ES-I3 (cell line): ENCODE results near the gene SECISBP2L.
"Not testable (repeated sequence)": the region's sequence is repeated elsewhere in the genome, so short reads cannot be mapped to it uniquely, and the experiment has no call there.

Experiments used
- H3K36me3 ChIP-seq: 2 replicates; pipeline ENCODE4 v1.6.1; 2013; ENCODE audit warnings: mild to moderate bottlenecking, low read length, control low read depth, moderate library complexity; ENCODE audit not compliant: insufficient read depth
- H3K4me1 ChIP-seq: 2 replicates; pipeline ENCODE4 v1.6.1; 2013; ENCODE audit warnings: mild to moderate bottlenecking, control low read depth, low read length; ENCODE audit not compliant: insufficient read depth
- H3K9ac ChIP-seq: 2 replicates; pipeline ENCODE4 v1.6.1; 2013; ENCODE audit warnings: low read depth, mild to moderate bottlenecking, low read length, moderate library complexity
- H3K9me3 ChIP-seq: 2 replicates; pipeline ENCODE4 v1.6.1; 2013; ENCODE audit warnings: mild to moderate bottlenecking, low read length, moderate library complexity; ENCODE audit not compliant: control insufficient read depth, insufficient read depth

SECISBP2L gene, protein sequence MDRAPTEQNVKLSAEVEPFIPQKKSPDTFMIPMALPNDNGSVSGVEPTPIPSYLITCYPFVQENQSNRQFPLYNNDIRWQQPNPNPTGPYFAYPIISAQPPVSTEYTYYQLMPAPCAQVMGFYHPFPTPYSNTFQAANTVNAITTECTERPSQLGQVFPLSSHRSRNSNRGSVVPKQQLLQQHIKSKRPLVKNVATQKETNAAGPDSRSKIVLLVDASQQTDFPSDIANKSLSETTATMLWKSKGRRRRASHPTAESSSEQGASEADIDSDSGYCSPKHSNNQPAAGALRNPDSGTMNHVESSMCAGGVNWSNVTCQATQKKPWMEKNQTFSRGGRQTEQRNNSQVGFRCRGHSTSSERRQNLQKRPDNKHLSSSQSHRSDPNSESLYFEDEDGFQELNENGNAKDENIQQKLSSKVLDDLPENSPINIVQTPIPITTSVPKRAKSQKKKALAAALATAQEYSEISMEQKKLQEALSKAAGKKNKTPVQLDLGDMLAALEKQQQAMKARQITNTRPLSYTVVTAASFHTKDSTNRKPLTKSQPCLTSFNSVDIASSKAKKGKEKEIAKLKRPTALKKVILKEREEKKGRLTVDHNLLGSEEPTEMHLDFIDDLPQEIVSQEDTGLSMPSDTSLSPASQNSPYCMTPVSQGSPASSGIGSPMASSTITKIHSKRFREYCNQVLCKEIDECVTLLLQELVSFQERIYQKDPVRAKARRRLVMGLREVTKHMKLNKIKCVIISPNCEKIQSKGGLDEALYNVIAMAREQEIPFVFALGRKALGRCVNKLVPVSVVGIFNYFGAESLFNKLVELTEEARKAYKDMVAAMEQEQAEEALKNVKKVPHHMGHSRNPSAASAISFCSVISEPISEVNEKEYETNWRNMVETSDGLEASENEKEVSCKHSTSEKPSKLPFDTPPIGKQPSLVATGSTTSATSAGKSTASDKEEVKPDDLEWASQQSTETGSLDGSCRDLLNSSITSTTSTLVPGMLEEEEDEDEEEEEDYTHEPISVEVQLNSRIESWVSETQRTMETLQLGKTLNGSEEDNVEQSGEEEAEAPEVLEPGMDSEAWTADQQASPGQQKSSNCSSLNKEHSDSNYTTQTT

DNA sequence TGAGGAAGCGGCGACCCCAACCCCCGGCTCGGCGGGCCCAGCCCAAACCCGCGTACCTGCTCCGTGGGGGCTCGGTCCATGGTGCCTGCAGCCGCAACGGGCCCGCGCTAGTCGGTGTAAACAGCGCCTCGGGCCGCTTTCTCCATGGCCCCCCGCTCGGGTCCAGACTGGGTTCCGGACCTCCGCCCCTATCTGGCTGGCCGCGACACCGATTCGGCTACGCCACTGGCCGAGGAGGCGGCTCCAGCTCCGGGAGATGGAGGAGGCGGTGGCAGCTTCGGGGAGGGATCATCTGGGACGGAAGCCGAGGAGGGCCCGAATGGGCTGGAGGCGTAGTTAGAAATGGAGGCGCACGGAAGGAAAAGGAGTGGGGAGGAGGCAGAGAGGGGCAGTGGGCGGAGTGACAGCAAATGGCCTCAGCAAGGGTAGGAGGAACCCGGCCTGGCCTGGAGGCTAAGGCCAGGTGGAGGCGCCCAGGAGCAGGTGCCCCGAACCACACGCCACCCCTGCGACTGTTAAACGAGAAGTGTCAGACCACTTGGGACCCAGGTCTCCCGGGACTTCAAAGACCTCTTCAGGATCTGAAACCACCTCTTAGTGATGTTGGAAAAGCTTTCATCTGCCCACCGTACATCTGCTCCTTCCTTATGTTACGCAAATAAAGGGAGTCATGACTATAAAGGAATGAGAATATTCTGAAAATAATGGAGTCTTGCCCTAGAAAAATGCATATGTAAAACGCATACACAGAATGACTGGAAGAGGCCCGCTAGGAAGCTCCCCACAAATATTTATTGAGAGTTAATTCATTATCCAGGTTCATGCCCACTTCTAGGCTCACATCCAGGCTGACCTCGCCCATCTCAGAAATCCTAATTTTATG is at the start of gene SECISBP2L:
Gene SECISBP2L, minus strand, starts transcription at position 227 of the 883 bp plus-strand sequence. Its CDS starts 147 bp downstream, at position 80.
- peaks cover 4% of the 10 kb centered on the region; the same call in 1 of the 2 replicates for H3K4me1 ChIP-seq
- H3K9me3 ChIP-seq: peaks cover 4% of the 10 kb centered on the region; the same call in 1 of the 2 replicates
- no peaks in the 10 kb centered on the region for H3K36me3 ChIP-seq
- H3K9ac ChIP-seq: peak within 1 kb of the TSS; percentile 94

- Histone ChIP-seq H3K4me1 (no peaks in the 10 kb centered on the region), H3K9ac (no peak overlapping the region), H3K36me3 (no peaks in the 10 kb centered on the region), H3K9me3 (no peaks in the 10 kb centered on the region)
Observed at GRCh38 chr15:49094923-49095322, 48.7 kb upstream of the SECISBP2L start.

GRCh38 chr15:49093252-49094105 is 47.2 kb upstream of the SECISBP2L start:
- H3K9ac ChIP-seq: no peak overlapping the region
- no peaks in the 10 kb centered on the region for H3K9me3 ChIP-seq
- H3K36me3 ChIP-seq: no peaks in the 10 kb centered on the region
- no peaks in the 10 kb centered on the region for H3K4me1 ChIP-seq

DNA sequence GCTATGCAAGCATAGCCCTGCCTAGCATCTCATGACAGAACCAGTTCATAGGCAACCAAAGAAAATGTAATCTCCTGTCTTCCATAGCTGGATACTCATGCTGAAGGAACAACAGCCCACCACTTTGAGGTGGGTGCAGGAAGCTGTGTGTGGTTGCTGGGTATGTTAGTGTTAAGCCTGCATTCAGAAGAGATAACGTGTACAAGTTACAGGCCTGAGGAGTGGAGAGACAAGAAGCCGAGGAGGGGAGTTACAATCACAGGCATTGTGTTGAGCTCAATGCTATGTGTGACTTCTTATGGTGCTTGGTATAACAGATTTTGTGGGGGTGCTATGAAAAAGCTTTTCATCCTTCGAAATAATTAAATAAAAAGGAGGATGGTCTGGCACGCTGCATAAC is 42.8 kb upstream of the SECISBP2L start:
- Histone ChIP-seq H3K9me3 (no peaks in the 10 kb centered on the region), H3K9ac (no peak overlapping the region), H3K4me1 (no peaks in the 10 kb centered on the region), H3K36me3 (no peaks in the 10 kb centered on the region)

DNA sequence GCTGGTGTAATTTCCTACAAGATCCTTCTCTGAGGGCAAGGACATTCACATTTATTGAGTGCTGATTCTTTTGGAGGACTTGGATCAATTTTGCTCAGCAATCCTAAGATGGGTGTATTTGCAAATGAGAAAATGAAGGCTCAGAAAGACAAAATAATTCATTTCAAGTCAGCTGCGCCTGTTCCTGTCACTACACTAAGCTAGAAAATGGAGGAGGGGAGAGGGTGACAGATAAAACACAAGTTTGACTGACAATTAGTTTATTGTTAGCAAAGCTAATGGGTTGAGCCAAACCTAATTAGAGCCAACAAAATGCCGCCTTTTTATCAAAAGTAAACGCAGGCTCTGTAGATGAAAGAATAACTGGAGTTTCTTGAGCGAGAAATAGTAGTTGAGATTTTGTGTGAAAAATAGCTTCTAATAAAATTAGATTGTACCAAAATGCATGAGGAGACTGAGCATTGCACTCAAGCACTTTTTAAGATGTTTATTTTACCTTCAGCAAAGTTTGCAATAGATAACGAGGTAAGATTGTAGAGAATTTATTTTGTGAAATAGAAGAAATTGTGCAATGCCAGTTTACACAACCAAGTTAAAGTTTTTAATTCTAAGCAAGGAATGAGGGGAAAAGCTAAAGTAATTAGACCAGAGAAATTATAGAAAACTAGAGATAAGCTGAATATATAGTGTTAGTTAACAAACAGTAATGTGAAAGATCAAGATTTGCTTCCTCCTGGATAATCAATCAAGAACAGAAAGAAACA is 39.6 kb upstream of the SECISBP2L start:
- Histone ChIP-seq H3K36me3 (no peaks in the 10 kb centered on the region), H3K9ac (no peak overlapping the region), H3K9me3 (no peaks in the 10 kb centered on the region), H3K4me1 (no peaks in the 10 kb centered on the region)

DNA sequence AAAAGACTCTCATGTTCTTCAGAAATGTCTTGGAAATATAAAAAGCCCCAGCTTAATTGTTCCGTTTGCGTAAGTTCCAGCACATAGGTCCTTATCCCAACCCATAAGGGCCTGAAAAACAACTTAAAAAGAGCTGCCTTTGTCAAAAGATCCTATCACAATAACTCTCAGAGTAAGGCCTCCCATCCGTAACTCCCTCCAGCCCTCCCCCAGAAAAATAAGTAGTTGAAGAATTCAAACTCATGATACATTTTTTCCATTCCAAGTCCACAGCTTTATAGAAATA is 38.0 kb upstream of the SECISBP2L start:
- no peaks in the 10 kb centered on the region for H3K9me3 ChIP-seq
- no peaks in the 10 kb centered on the region for H3K4me1 ChIP-seq
- no peaks in the 10 kb centered on the region for H3K36me3 ChIP-seq
- H3K9ac ChIP-seq: no peak overlapping the region

GRCh38 chr15:49083401-49084284 is 37.4 kb upstream of the SECISBP2L start:
- no peak overlapping the region for H3K9ac ChIP-seq
- H3K9me3 ChIP-seq: no peaks in the 10 kb centered on the region

DNA sequence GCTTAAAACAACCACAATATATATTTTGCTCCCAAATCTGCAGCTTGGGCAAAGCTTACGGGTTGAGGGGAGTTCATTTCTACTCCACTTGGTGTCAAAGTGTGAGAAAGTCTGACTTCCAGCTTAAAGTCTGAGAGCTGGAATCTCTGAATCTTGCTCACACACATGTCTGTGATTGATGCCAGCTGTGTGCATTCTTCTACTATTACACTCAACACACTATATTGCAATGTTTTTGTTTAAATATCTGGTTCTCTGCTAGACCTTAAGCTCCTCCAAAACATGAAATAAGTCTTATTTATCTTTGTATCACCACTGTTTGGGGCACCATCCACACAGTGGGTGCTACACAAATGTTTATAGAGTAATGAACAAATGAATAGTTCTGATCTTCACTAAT is 36.7 kb upstream of the SECISBP2L start:
- Histone ChIP-seq H3K36me3 (no peaks in the 10 kb centered on the region), H3K4me1 (no peaks in the 10 kb centered on the region), H3K9ac (no peak overlapping the region), H3K9me3 (no peaks in the 10 kb centered on the region)

More at GRCh38 chr15:49083401-49084284, 37.4 kb upstream of the SECISBP2L start:
- Histone ChIP-seq H3K4me1 (no peaks in the 10 kb centered on the region), H3K36me3 (no peaks in the 10 kb centered on the region)

DNA sequence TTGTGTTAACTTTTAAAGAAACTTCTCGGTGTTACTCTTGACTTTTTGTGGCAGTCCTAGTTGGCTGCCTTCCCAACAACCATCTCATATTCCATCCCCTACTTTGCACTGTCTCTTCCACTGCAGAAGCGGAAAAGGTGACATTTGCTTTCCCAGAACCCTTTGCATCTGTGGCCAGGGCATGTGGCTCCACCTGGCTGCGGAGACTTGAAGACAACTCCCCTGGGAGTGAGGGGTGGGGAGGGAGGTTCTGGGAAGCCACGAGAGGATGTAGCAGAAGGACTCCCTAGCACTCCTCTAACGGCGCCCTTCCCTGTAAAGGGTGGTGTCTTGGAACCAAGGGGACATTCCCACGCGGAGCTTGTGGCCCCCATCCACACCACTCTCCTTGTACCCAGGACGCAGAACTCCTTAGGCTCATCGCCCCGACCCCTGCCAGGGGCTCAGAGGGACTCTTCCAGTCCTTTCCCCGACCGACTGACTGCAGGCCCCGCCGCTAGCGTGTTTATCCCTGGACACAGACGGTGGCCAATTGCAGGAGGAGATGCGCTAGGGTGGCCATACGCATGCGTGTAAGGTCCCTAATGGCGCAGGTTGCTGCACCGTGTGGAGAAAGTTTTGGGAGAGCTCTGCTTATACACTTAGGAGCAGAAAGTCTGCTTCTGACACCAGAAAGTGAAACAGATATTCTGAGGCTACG is 33.2 kb upstream of the SECISBP2L start:
- Histone ChIP-seq H3K36me3 (no peaks in the 10 kb centered on the region), H3K4me1 (no peaks in the 10 kb centered on the region), H3K9ac (no peak overlapping the region), H3K9me3 (no peaks in the 10 kb centered on the region)

DNA sequence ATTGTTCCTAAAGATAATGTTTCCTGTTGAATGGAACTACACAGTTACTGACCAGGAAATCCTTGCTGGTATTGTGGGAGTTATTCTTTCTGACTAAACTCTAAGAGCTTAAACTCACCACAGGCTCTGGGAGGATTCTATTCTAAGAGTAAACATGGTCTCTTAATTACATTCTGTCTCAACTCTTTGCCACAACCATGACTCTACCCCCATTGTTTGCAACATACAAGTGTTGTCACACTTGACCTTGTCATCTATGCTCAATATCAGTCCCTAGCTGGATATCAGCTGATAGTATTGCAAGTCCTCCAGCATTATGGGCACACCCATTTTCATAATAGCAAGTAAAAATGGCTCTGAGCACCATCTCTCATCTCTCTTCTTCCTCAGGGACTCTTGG is 29.6 kb upstream of the SECISBP2L start:
- no peaks in the 10 kb centered on the region for H3K36me3 ChIP-seq
- no peaks in the 10 kb centered on the region for H3K4me1 ChIP-seq
- H3K9me3 ChIP-seq: no peaks in the 10 kb centered on the region
- no peak overlapping the region for H3K9ac ChIP-seq

DNA sequence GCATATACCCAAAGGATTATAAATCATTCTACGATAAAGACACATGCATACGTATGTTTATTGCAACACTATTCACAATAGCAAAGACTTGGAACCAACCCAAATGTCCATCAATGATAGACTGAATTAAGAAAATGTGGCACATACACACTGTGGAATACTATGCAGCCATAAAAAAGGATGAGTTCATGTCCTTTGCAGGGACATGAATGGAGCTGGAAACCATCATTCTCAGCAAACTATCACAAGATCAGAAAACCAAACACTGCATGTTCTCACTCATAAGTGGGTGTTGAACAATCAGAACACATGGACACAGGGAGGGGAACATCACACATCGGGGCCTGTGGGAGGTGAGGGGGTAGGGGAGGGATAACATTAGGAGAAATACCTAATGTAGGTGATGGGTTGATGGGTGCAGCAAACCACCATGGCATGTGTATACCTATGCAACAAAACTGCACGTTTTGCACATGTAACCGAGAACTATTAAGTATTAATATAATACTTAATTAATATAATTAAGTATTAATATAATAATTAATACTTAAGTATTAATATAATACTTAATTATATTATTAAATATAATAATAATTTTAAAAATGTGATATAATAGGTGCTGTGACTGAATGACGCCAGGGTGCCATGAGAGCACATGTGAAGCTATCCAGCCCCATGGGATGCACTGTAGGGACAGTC is 28.5 kb upstream of the SECISBP2L start:
- not testable (repeated sequence) for H3K9ac ChIP-seq, H3K36me3 ChIP-seq, H3K4me1 ChIP-seq, H3K9me3 ChIP-seq
